GM12878 (cell line): ENCODE results near the gene PGM5. TPM values are rescaled to one million over a fixed set of nuclear protein-coding genes. Genes with fewer than 3 reads are reported as not detected.

Experiments
- ATAC-seq: fragments of 200-7000 bp; cut with Tn5 transposase; 3 replicates; pipeline ENCODE4 v1.9.1; 2020; ENCODE audit warnings: mild to moderate bottlenecking, moderate library complexity
- BruUV-seq: library from RNA; stranded (reverse); fragments of 400-500 nt; replicated peaks from 2 replicates; lab custom pipeline; 2021; lab: Mats Ljungman, UMichigan
- CTCF ChIA-PET: fragments of 300-600 bp; sonication (Branson Sonifier 250); formaldehyde crosslinking; extraction: SDS; loops from one replicate; lab custom pipeline; 2021; ENCODE audit warnings: inconsistent platforms; lab: Yijun Ruan, JAX
- POLR2A ChIA-PET: fragments of 350-600 bp; formaldehyde crosslinking; extraction: SDS; loops from one replicate; lab custom pipeline; 2021; ENCODE audit warnings: inconsistent platforms; lab: Charles Lee
- RAD21 ChIA-PET: fragments of 300-600 bp; sonication (Branson Sonifier 250); formaldehyde crosslinking; loops from one replicate; lab custom pipeline; 2023; ENCODE audit warnings: antibody characterized with exemption; ENCODE audit not compliant: unreplicated experiment; lab: Charles Lee
- SMC1A ChIA-PET: fragments of 300-600 bp; sonication (Branson Sonifier 250); formaldehyde crosslinking; loops from one replicate; lab custom pipeline; 2023; ENCODE audit not compliant: unreplicated experiment, uncharacterized antibody; lab: Charles Lee
- DNase-seq: peaks from one replicate; pipeline ENCODE4 v3.0.0-alpha.2; 2011; ENCODE audit warnings: low read depth, low spot score
- FAIRE-seq: peaks from 3 replicates; lab custom pipeline; 2011; peaks lifted over from hg19 to GRCh38; lab: Jason Lieb, UNC
- H2AFZ ChIP-seq: 2 replicates; pipeline ENCODE4 v1.6.0; 2011; ENCODE audit warnings: low read depth, low read length, control low read depth; ENCODE audit not compliant: control insufficient read depth
- H3K27ac ChIP-seq: 2 replicates; pipeline ENCODE4 v1.5.1; 2011; ENCODE audit warnings: control low read depth; ENCODE audit not compliant: control insufficient read depth, insufficient read depth
- H3K27me3 ChIP-seq, 2 experiments: replicated peaks in 1 of 2; 2 replicates each; pipeline versions ENCODE4 v1.6.0 to v1.6.1; 2011; ENCODE audit warnings: low read length in 1 of 2; ENCODE audit not compliant: control insufficient read depth in 2 of 2, insufficient read depth in 2 of 2
- H3K36me3 ChIP-seq, 2 experiments: 2 replicates each; pipeline ENCODE4 v1.5.1; 2011; ENCODE audit warnings: low read length in 1 of 2; ENCODE audit not compliant: control insufficient read depth in 2 of 2, insufficient read depth in 2 of 2
- H3K4me1 ChIP-seq: 2 replicates; pipeline ENCODE4 v1.6.1; 2011; ENCODE audit warnings: mild to moderate bottlenecking, low read length, moderate library complexity, mixed read lengths; ENCODE audit not compliant: control insufficient read depth, insufficient read depth
- H3K4me2 ChIP-seq: 2 replicates; pipeline ENCODE4 v1.6.0; 2011; ENCODE audit warnings: control low read depth; ENCODE audit not compliant: control insufficient read depth, insufficient read depth
- H3K4me3 ChIP-seq: fragments of 200-600 bp; sonication (generic); 2 replicates; pipeline ENCODE4 v1.5.1; 2016
- H3K79me2 ChIP-seq: 2 replicates; pipeline ENCODE4 v1.6.0; 2011; ENCODE audit warnings: low read length; ENCODE audit not compliant: control insufficient read depth, insufficient read depth
- H3K9ac ChIP-seq: 2 replicates; pipeline ENCODE4 v1.8.0; 2011; ENCODE audit warnings: low read length, control low read depth, mixed read lengths; ENCODE audit not compliant: control insufficient read depth, insufficient read depth
- H3K9me3 ChIP-seq: replicated peaks from 3 replicates; pipeline ENCODE4 v1.5.1; 2011; ENCODE audit warnings: mild to moderate bottlenecking, low read length; ENCODE audit not compliant: control insufficient read depth, insufficient read depth
- H4K20me1 ChIP-seq: 2 replicates; pipeline ENCODE4 v1.6.0; 2011; ENCODE audit not compliant: control insufficient read depth, insufficient read depth
- BMI1 ChIP-seq: fragments of 450-650 bp; IDR thresholded peaks from 2 replicates; pipeline ENCODE4 v1.6.1; 2016; ENCODE audit warnings: mild to moderate bottlenecking, moderate library complexity, borderline replicate concordance
- CEBPB ChIP-seq, 2 experiments: fragments of 150-350 bp in 1 of 2; IDR thresholded peaks; 2 replicates each; pipeline ENCODE4 v1.6.1; 2012 to 2014; ENCODE audit warnings: low read depth in 2 of 2, low read length in 2 of 2, borderline replicate concordance in 1 of 2, inconsistent platforms in 1 of 2
- CHD2 ChIP-seq: IDR thresholded peaks from 2 replicates; pipeline ENCODE4 v1.6.1; 2011; ENCODE audit warnings: low read depth, low read length, improper control_type of control experiment, borderline replicate concordance
- GATAD2B ChIP-seq: fragments of 450-650 bp; conservative IDR thresholded peaks from 2 replicates; pipeline ENCODE4 v1.6.1; 2017; ENCODE audit warnings: low read depth, mild to moderate bottlenecking, moderate library complexity
- JUNB ChIP-seq: IDR thresholded peaks from 2 replicates; pipeline ENCODE4 v1.6.1; 2016; ENCODE audit warnings: antibody characterized with exemption, mild to moderate bottlenecking
- KDM1A ChIP-seq: fragments of 200-600 bp; sonication (generic); IDR thresholded peaks from 2 replicates; pipeline ENCODE4 v1.6.1; 2016; ENCODE audit warnings: borderline replicate concordance
- LARP7 ChIP-seq: fragments of 450-650 bp; IDR thresholded peaks from 2 replicates; pipeline ENCODE4 v1.6.1; 2017; ENCODE audit warnings: mild to moderate bottlenecking
- RCOR1 ChIP-seq: conservative IDR thresholded peaks from 2 replicates; pipeline ENCODE4 v1.6.1; 2012; ENCODE audit warnings: low read depth, low read length, improper control_type of control experiment
- SIX5 ChIP-seq: IDR thresholded peaks from 2 replicates; pipeline ENCODE4 v1.6.1; 2011; ENCODE audit warnings: mild to moderate bottlenecking, low read depth, low read length, moderate library complexity; ENCODE audit not compliant: severe bottlenecking
- WRNIP1 ChIP-seq: IDR thresholded peaks from 2 replicates; pipeline ENCODE4 v1.6.1; 2011; ENCODE audit warnings: low read depth, low read length, improper control_type of control experiment, borderline replicate concordance
- ZNF622 ChIP-seq: fragments of 450-650 bp; IDR thresholded peaks from 2 replicates; pipeline ENCODE4 v1.6.1; 2017; ENCODE audit warnings: mild to moderate bottlenecking, inconsistent platforms
- WGBS: methylation state at CpG from one replicate; pipeline ENCODE4 v1.1.6; 2016; ENCODE audit warnings: low lambda C conversion rate; ENCODE audit not compliant: insufficient replicate concordance, insufficient coverage; ENCODE audit errors: missing lambda C conversion rate; 5-methylcytosine and 5-hydroxymethylcytosine counted together
- in situ Hi-C: fragments of 300-500 bp; cut with MboI; formaldehyde crosslinking; loops from 9 replicates; pipeline ENCODE4 v1.14.3; 2018; ENCODE audit warnings: mixed read lengths
- intact Hi-C: fragments of 100-400 bp; cut with micrococcal nuclease; formaldehyde crosslinking; loops from one replicate; pipeline ENCODE4 v1.14.2; 2022; ENCODE audit not compliant: unreplicated experiment
- polyA plus RNA-seq, 11 experiments: library from polyadenylated mRNA; depleted of rRNA in 4 of 11; unstranded in 6 of 11; stranded (reverse) in 5 of 11; fragments of >200 nt; fragmentation: Nextera tagmentation in 4 of 11; fragmentation: Illumina TruSeq in 1 of 11; extraction: Ambion mirVana in 4 of 11; extraction: Trizol in 1 of 11; gene quantifications; 1 replicate in 1 of 11; 2 replicates in 10 of 11; pipeline versions ENCODE4 v1.2.1 to v1.2.3, GENCODE V29; 2011 to 2016; ENCODE audit warnings: inconsistent platforms in 2 of 11, missing spikeins in 2 of 11, low read depth in 1 of 11
- total RNA-seq, 4 experiments: library from RNA; depleted of rRNA in 3 of 4; stranded (reverse); fragments of >200 nt in 3 of 4; fragmentation: Illumina TruSeq in 1 of 4; extraction: Trizol in 1 of 4; gene quantifications; 2 replicates each; pipeline versions ENCODE4 v1.2.1 to v1.2.3, GENCODE V29; 2013 to 2021
- TF ChIP-seq, protein P1 (sequence below): fragments of 450-650 bp; IDR thresholded peaks from 2 replicates; pipeline ENCODE4 v1.6.1; 2018; ENCODE audit warnings: mild to moderate bottlenecking, low read depth, moderate library complexity; ENCODE audit not compliant: partially characterized antibody
- TF ChIP-seq, protein P2 (sequence below): fragments of 450-650 bp; IDR thresholded peaks from 2 replicates; pipeline ENCODE4 v1.6.1; 2017; ENCODE audit warnings: antibody characterized with exemption, mild to moderate bottlenecking, moderate library complexity
- TF ChIP-seq, protein P3 (sequence below): fragments of 450-650 bp; IDR thresholded peaks from 2 replicates; pipeline ENCODE4 v1.6.1; 2017; ENCODE audit warnings: borderline replicate concordance

PGM5 gene
- total and polyA plus RNA-seq, 10 of the 15 experiments (the other 5 are each of a cell fraction or from before 2014, with no cell fraction given), result 0.28 to 0.73 TPM; not detected in 8

DNA sequence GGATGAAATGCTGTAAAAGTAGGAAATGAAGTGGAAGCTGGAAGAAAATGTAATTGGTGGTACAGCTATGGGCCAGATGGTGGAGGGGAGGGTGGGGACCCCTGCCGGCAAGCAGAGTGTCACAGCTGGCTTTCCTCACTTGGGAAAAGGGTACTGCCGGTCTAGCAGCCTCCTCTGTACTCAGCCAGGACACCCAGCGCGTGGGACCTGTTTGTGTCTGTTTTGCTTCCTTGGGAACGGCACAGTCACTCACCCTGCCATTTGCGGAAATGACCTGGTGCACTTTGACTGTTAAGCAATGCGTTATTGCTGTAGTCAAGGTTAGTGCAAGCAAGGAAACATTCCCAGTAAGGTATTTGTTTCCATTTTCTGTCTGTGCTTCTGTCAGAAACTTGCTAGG, 174.2 kb downstream of the PGM5 start (continued):
- TF ChIP-seq BMI1, result no peak

DNA sequence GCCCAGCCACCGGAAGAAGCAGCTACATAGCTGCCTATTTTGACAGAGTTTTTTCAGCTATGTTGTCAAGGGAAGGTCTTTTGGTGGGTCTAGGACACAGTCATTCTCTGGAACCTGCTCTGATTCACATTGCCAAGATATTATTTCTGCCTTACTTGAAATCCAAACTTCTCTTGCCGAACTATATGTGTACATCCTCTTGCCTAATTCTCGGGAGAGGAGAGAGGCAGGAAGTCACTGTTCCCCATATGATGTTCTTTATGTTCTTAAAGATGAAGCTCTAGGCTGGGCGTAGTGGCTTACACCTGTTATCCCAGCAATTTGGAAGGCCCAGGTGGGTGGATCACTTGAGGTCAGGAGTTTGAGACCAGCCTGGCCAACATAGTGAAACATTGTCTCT, 175.7 kb downstream of the PGM5 start:
- BruUV-seq, result no TSS peak
- ChIA-PET CTCF (interaction anchor here (1.2 kb wide), 1 partner anchor 9 kb away, joined by 4 read pairs; no protein-coding TSS in a partner anchor), SMC1A (interaction anchor here (1.8 kb wide), 1 partner anchor 26 kb away, joined by 6 read pairs; no protein-coding TSS in a partner anchor), RAD21 (no interaction called here), POLR2A (no interaction called here)
- H4K20me1 ChIP-seq, result no peaks in the 10 kb centered on the region
- no peak overlapping the region for H2AFZ ChIP-seq
- 55% methylated on average over 4 of the region's 4 CpGs for WGBS
- no peaks in the 10 kb centered on the region for H3K36me3 ChIP-seq
- in situ Hi-C loops (loop anchor here (25.0 kb wide), 1 partner anchor 105 kb away; no protein-coding TSS in a partner anchor), intact Hi-C loops (no loop called here)
- no peaks in the 10 kb centered on the region for H3K9me3 ChIP-seq
- DNase-seq, result no peak
- no peaks in the 10 kb centered on the region for H3K79me2 ChIP-seq
- no peak for ATAC-seq
- H3K4me3 ChIP-seq, result no peak overlapping the region
- H3K27me3 ChIP-seq, result peaks cover 2 to 3% of the 10 kb centered on the region in 2 experiments; a peak in 2 of 4 replicates
- H3K9ac ChIP-seq, result no peak overlapping the region
- no peaks in the 10 kb centered on the region for H3K4me1 ChIP-seq
- H3K4me2 ChIP-seq, result no peak overlapping the region
- no peak overlapping the region for H3K27ac ChIP-seq
- TF ChIP-seq KDM1A (no peak), SIX5 (no peak), CHD2 (no peak), JUNB (no peak), RCOR1 (no peak), CEBPB (IDR thresholded peaks at IDR 0.05; ENCODE audit: borderline replicate concordance in 1 of 2, low read depth in 2 of 2, low read length in 2 of 2) (no peak), GATAD2B (no peak), WRNIP1 (no peak), LARP7 (no peak), ZNF622 (no peak)
- TF ChIP-seq, protein P1, sequence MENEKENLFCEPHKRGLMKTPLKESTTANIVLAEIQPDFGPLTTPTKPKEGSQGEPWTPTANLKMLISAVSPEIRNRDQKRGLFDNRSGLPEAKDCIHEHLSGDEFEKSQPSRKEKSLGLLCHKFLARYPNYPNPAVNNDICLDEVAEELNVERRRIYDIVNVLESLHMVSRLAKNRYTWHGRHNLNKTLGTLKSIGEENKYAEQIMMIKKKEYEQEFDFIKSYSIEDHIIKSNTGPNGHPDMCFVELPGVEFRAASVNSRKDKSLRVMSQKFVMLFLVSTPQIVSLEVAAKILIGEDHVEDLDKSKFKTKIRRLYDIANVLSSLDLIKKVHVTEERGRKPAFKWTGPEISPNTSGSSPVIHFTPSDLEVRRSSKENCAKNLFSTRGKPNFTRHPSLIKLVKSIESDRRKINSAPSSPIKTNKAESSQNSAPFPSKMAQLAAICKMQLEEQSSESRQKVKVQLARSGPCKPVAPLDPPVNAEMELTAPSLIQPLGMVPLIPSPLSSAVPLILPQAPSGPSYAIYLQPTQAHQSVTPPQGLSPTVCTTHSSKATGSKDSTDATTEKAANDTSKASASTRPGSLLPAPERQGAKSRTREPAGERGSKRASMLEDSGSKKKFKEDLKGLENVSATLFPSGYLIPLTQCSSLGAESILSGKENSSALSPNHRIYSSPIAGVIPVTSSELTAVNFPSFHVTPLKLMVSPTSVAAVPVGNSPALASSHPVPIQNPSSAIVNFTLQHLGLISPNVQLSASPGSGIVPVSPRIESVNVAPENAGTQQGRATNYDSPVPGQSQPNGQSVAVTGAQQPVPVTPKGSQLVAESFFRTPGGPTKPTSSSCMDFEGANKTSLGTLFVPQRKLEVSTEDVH, result no peak
- TF ChIP-seq, protein P2, sequence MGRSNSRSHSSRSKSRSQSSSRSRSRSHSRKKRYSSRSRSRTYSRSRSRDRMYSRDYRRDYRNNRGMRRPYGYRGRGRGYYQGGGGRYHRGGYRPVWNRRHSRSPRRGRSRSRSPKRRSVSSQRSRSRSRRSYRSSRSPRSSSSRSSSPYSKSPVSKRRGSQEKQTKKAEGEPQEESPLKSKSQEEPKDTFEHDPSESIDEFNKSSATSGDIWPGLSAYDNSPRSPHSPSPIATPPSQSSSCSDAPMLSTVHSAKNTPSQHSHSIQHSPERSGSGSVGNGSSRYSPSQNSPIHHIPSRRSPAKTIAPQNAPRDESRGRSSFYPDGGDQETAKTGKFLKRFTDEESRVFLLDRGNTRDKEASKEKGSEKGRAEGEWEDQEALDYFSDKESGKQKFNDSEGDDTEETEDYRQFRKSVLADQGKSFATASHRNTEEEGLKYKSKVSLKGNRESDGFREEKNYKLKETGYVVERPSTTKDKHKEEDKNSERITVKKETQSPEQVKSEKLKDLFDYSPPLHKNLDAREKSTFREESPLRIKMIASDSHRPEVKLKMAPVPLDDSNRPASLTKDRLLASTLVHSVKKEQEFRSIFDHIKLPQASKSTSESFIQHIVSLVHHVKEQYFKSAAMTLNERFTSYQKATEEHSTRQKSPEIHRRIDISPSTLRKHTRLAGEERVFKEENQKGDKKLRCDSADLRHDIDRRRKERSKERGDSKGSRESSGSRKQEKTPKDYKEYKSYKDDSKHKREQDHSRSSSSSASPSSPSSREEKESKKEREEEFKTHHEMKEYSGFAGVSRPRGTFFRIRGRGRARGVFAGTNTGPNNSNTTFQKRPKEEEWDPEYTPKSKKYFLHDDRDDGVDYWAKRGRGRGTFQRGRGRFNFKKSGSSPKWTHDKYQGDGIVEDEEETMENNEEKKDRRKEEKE, result no peak
- TF ChIP-seq, protein P3, sequence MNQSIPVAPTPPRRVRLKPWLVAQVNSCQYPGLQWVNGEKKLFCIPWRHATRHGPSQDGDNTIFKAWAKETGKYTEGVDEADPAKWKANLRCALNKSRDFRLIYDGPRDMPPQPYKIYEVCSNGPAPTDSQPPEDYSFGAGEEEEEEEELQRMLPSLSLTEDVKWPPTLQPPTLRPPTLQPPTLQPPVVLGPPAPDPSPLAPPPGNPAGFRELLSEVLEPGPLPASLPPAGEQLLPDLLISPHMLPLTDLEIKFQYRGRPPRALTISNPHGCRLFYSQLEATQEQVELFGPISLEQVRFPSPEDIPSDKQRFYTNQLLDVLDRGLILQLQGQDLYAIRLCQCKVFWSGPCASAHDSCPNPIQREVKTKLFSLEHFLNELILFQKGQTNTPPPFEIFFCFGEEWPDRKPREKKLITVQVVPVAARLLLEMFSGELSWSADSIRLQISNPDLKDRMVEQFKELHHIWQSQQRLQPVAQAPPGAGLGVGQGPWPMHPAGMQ, result no peak
- FAIRE-seq, result no peak
